CD4-positive, alpha-beta T cell (primary cell): ENCODE data around the gene COL23A1. TPM values are rescaled to one million over a fixed set of nuclear protein-coding genes. Genes with fewer than 3 reads are reported as not detected.

Experiments used
- ATAC-seq: fragments of 200-7000 bp; cut with Tn5 transposase; one replicate; pipeline ENCODE4 v1.10.0; 2022; ENCODE audit warnings: mild to moderate bottlenecking; ENCODE audit not compliant: poor library complexity
- CTCF ChIA-PET: fragments of 350-600 bp; sonication (Branson Sonifier 250); formaldehyde crosslinking; loops from one replicate; lab custom pipeline; 2021; ENCODE audit warnings: antibody characterized with exemption, inconsistent platforms; lab: Charles Lee
- POLR2A ChIA-PET: fragments of 350-600 bp; sonication (Branson Sonifier 250); formaldehyde crosslinking; loops from one replicate; lab custom pipeline; 2021; ENCODE audit warnings: antibody characterized with exemption, inconsistent platforms; lab: Charles Lee
- DNase-seq, 14 experiments: peaks; one replicate each; pipeline ENCODE4 v3.0.0-alpha.2; 2013 to 2020; ENCODE audit warnings: mixed read lengths in 2 of 14
- H3K27ac ChIP-seq, 2 donors: one replicate each; pipeline versions ENCODE4 v1.5.1 to v1.7.0; 2013; ENCODE audit warnings: low read length in 2 of 2, low read depth in 1 of 2, mild to moderate bottlenecking in 1 of 2
- H3K27me3 ChIP-seq, 2 experiments: 1 replicate in 1 of 2; 2 replicates in 1 of 2; pipeline versions ENCODE4 v1.6.1 to v1.7.0; 2013; ENCODE audit warnings: low read length in 2 of 2, control low read depth in 1 of 2, mild to moderate bottlenecking in 1 of 2, moderate library complexity in 1 of 2; ENCODE audit not compliant: insufficient read depth in 2 of 2, control insufficient read depth in 1 of 2
- H3K36me3 ChIP-seq: one replicate; pipeline ENCODE4 v1.6.1; 2013; ENCODE audit warnings: low read length, control low read depth; ENCODE audit not compliant: insufficient read depth
- H3K4me1 ChIP-seq: one replicate; pipeline ENCODE4 v1.6.1; 2013; ENCODE audit warnings: low read length, control low read depth; ENCODE audit not compliant: insufficient read depth
- H3K4me3 ChIP-seq: one replicate; pipeline ENCODE4 v1.5.1; 2013; ENCODE audit warnings: mild to moderate bottlenecking, low read length, moderate library complexity
- H3K9me3 ChIP-seq, 2 experiments: 1 replicate in 1 of 2; 2 replicates in 1 of 2; pipeline versions ENCODE4 v1.6.1 to v1.7.0; 2013; ENCODE audit warnings: low read length in 2 of 2, mild to moderate bottlenecking in 2 of 2, control low read depth in 1 of 2, moderate library complexity in 1 of 2; ENCODE audit not compliant: control insufficient read depth in 1 of 2, insufficient read depth in 1 of 2
- H3K27ac Mint-ChIP-seq: one replicate; pipeline ENCODE4 v1.8.0; 2020; ENCODE audit warnings: mixed read lengths
- H3K27me3 Mint-ChIP-seq: one replicate; pipeline ENCODE4 v1.8.0; 2021; ENCODE audit warnings: mixed read lengths
- H3K36me3 Mint-ChIP-seq: one replicate; pipeline ENCODE4 v1.8.0; 2021; ENCODE audit warnings: low read depth, mixed read lengths
- H3K4me1 Mint-ChIP-seq: one replicate; pipeline ENCODE4 v1.8.0; 2021; ENCODE audit warnings: low read depth, mixed read lengths
- H3K4me3 Mint-ChIP-seq: one replicate; pipeline ENCODE4 v1.8.0; 2020; ENCODE audit warnings: mild to moderate bottlenecking, mixed read lengths
- H3K9me3 Mint-ChIP-seq: one replicate; pipeline ENCODE4 v1.8.0; 2020; ENCODE audit warnings: mixed read lengths
- CTCF ChIP-seq: fragments of 200-600 bp; IDR thresholded peaks from one replicate; pipeline ENCODE4 v1.8.0; 2022; ENCODE audit warnings: antibody characterized with exemption, mild to moderate bottlenecking
- intact Hi-C, 2 experiments: fragments of 100-400 bp; cut with DNase I in 1 of 2; cut with micrococcal nuclease in 1 of 2; formaldehyde crosslinking; loops; one replicate each; pipeline versions ENCODE4 v1.15.1 to v1.9.0; 2023 to 2025; cut with DNase I, micrococcal nuclease
- total RNA-seq, 174 experiments: library from RNA in 2 of 174; stranded (reverse) in 2 of 174; gene quantifications; one replicate each; pipeline ENCODE4 v1.2.3 and lab custom pipeline; 2021 to 2026

The COL23A1 gene
- total RNA-seq, 2 experiments from 2014 or later: not detected

- Histone ChIP-seq H3K27me3 (no peaks in the 10 kb centered on the region), H3K27ac (peak within 1 kb of the TSS; percentile 95 to 99), H3K4me3 (peak within 1 kb of the TSS; percentile 87), H3K4me1 (peaks cover 23% of the 10 kb centered on the region), H3K36me3 (peaks cover 18% of the 10 kb centered on the region), H3K9me3 (no peaks in the 10 kb centered on the region)
- ChIA-PET CTCF (interaction anchor here (2.1 kb wide), 1 partner anchor 104 kb away, joined by 5 read pairs; the partner anchor contains the start of gene ZNF354A), POLR2A (interaction anchor here (0.6 to 2.8 kb wide), 10 partner anchors 18 to 1454 kb away, joined by 3 to 13 read pairs (median 4); partner anchors contain the start of genes HNRNPH1, ZNF354A, ZNF354B and ZNF354C)
- Mint-ChIP-seq H3K4me1 (peaks cover 48% of the 10 kb centered on the region), H3K27me3 (no peaks in the 10 kb centered on the region), H3K27ac (peak within 1 kb of the TSS; percentile 96), H3K9me3 (no peaks in the 10 kb centered on the region), H3K4me3 (peak within 1 kb of the TSS; percentile 95), H3K36me3 (peaks cover 35% of the 10 kb centered on the region)
- DNase-seq: peak; percentile 94 to 98 (median 96)
- intact Hi-C loops: loop anchor here (1.0 to 10.0 kb wide), 10 partner anchors 104 to 1866 kb away; partner anchors contain the start of genes ZNF354A (in 2 of the 2), CANX (in 1 of the 2), CNOT6 (in 1 of the 2) and NSD1 (in 1 of the 2)
- TF ChIP-seq CTCF: no peak
- ATAC-seq: peak; percentile 81
Observed at GRCh38 chr5:178626484-178627258, 36.5 kb upstream of the COL23A1 start, which contains the start of gene CLK4. CLK4 (minus strand) TSS chr5:178627050; CDS start chr5:178623416, 3,634 bp downstream.

- H3K4me1 Mint-ChIP-seq: peaks cover 56% of the 10 kb centered on the region
- peak overlapping the region; percentile 95 for H3K4me3 Mint-ChIP-seq
- H3K27ac Mint-ChIP-seq: peak overlapping the region; percentile 96
- Histone ChIP-seq H3K4me1 (peaks cover 23% of the 10 kb centered on the region), H3K9me3 (no peaks in the 10 kb centered on the region), H3K27me3 (no peaks in the 10 kb centered on the region), H3K36me3 (peaks cover 26% of the 10 kb centered on the region), H3K27ac (peak overlapping the region; percentile 95 to 99), H3K4me3 (peak overlapping the region; percentile 87)
- H3K36me3 Mint-ChIP-seq: peaks cover 38% of the 10 kb centered on the region
- POLR2A ChIA-PET: interaction anchor here (0.6 to 2.8 kb wide), 10 partner anchors 17 to 1454 kb away, joined by 3 to 13 read pairs (median 4); partner anchors contain the start of genes HNRNPH1, RUFY1, ZNF354A and ZNF354B
- peak; percentile 22 for ATAC-seq
- DNase-seq: peak in 1 of 14 experiments; percentile 35
- no peak for TF ChIP-seq CTCF
- CTCF ChIA-PET: interaction anchor here (0.8 to 2.1 kb wide), 2 partner anchors 9 to 105 kb away, joined by 3 to 5 read pairs; partner anchors contain the start of gene ZNF354A
- H3K27me3 Mint-ChIP-seq: no peaks in the 10 kb centered on the region
- H3K9me3 Mint-ChIP-seq: no peaks in the 10 kb centered on the region
- intact Hi-C loops: loop anchor here in 1 of 2 experiments (2.0 to 10.0 kb wide), 9 partner anchors 105 to 1866 kb away; partner anchors contain the start of genes CANX, CNOT6, NSD1 and PHYKPL
Observed at GRCh38 chr5:178625679-178626483, 35.7 kb upstream of the COL23A1 start.
